CD4-positive, CD25-positive, alpha-beta regulatory T cell (primary cell): ENCODE results near the gene RNF220. TPM values are rescaled to one million over a fixed set of nuclear protein-coding genes. Genes with fewer than 3 reads are reported as not detected.

ENCODE experiments used
- ATAC-seq, 2 donors: fragments of 150-1000 bp; cut with Tn5 transposase; one replicate each; pipeline ENCODE4 v1.10.0; 2021; ENCODE audit warnings: low read depth in 2 of 2, moderate number of reproducible peaks in 2 of 2, moderate library complexity in 1 of 2
- DNase-seq, 3 donors: peaks; one replicate each; pipeline versions ENCODE4 v3.0.0 to v3.0.0-alpha.2; 2012 to 2022; ENCODE audit warnings: mixed read lengths in 1 of 3
- H3K27ac ChIP-seq: one replicate; pipeline ENCODE4 v1.7.0; 2013; ENCODE audit warnings: mild to moderate bottlenecking, low read length; ENCODE audit not compliant: insufficient read depth, poor library complexity, severe bottlenecking
- H3K27me3 ChIP-seq: one replicate; pipeline ENCODE4 v1.7.0; 2013; ENCODE audit warnings: low read length; ENCODE audit not compliant: control insufficient read depth, insufficient read depth
- H3K36me3 ChIP-seq: one replicate; pipeline ENCODE4 v1.7.0; 2013; ENCODE audit warnings: mild to moderate bottlenecking, low read length, moderate library complexity; ENCODE audit not compliant: control insufficient read depth, insufficient read depth
- H3K4me1 ChIP-seq: 2 replicates; pipeline ENCODE4 v1.7.0; 2013; ENCODE audit warnings: mild to moderate bottlenecking, low read length; ENCODE audit not compliant: insufficient read depth, control insufficient read depth, poor library complexity, severe bottlenecking
- H3K4me3 ChIP-seq: one replicate; pipeline ENCODE4 v1.7.0; 2013; ENCODE audit warnings: low read depth, mild to moderate bottlenecking, low read length, moderate library complexity
- H3K9me3 ChIP-seq, 2 experiments: 1 replicate in 1 of 2; 2 replicates in 1 of 2; pipeline ENCODE4 v1.7.0; 2013; ENCODE audit warnings: low read length in 2 of 2, mild to moderate bottlenecking in 1 of 2, moderate library complexity in 1 of 2; ENCODE audit not compliant: control insufficient read depth in 2 of 2
- H3K27ac Mint-ChIP-seq, 3 donors: one replicate each; pipeline ENCODE4 v1.8.0; 2020 to 2022; ENCODE audit warnings: mild to moderate bottlenecking in 3 of 3, mixed read lengths in 3 of 3, moderate library complexity in 2 of 3
- H3K27me3 Mint-ChIP-seq: one replicate; pipeline ENCODE4 v1.8.0; 2022; ENCODE audit warnings: mild to moderate bottlenecking, mixed read lengths
- H3K36me3 Mint-ChIP-seq: one replicate; pipeline ENCODE4 v1.8.0; 2020; ENCODE audit warnings: mixed read lengths
- H3K4me1 Mint-ChIP-seq, 4 donors: one replicate each; pipeline ENCODE4 v1.8.0; 2020 to 2022; ENCODE audit warnings: mixed read lengths in 4 of 4, mild to moderate bottlenecking in 1 of 4
- H3K4me3 Mint-ChIP-seq, 4 donors: one replicate each; pipeline ENCODE4 v1.8.0; 2020 to 2022; ENCODE audit warnings: mild to moderate bottlenecking in 4 of 4, mixed read lengths in 4 of 4, moderate library complexity in 3 of 4
- H3K9me3 Mint-ChIP-seq, 7 donors: one replicate each; pipeline ENCODE4 v1.8.0; 2020 to 2022; ENCODE audit warnings: mixed read lengths in 7 of 7, mild to moderate bottlenecking in 3 of 7, moderate library complexity in 2 of 7
- polyA plus RNA-seq, 4 donors: library from polyadenylated mRNA; unstranded; fragments of 300-500 nt; fragmentation: Illumina TruSeq; gene quantifications; one replicate each; pipeline ENCODE4 v1.2.3, GENCODE V29; 2021
- total RNA-seq: library from RNA; stranded (reverse); gene quantifications from one replicate; pipeline ENCODE4 v1.2.3, GENCODE V29; 2022

RNF220 gene
- total and polyA plus RNA-seq, 5 donors from 2014 or later = 73.2 to 94.8 (median 83.1) TPM

- H3K4me1 ChIP-seq = peaks cover 14% of the 10 kb centered on the region
- no peaks in the 10 kb centered on the region for H3K36me3 ChIP-seq
- H3K36me3 Mint-ChIP-seq = no peaks in the 10 kb centered on the region
- peaks cover 67% of the 10 kb centered on the region for H3K27me3 ChIP-seq
- H3K27ac Mint-ChIP-seq = no peak overlapping the region
- no peak overlapping the region for H3K27ac ChIP-seq
- no peak overlapping the region for H3K4me3 ChIP-seq
- H3K4me3 Mint-ChIP-seq = peak overlapping the region in 1 of 4 donors; percentile 5
- H3K4me1 Mint-ChIP-seq = peaks cover 0 to 8% (median 0%) of the 10 kb centered on the region in 4 donors
- no peak for ATAC-seq
- no peaks in the 10 kb centered on the region for H3K9me3 ChIP-seq
- H3K9me3 Mint-ChIP-seq = peaks cover 0 to 4% (median 0%) of the 10 kb centered on the region in 7 donors
- no peak for DNase-seq
- H3K27me3 Mint-ChIP-seq = peaks cover 53% of the 10 kb centered on the region
Measured at GRCh38 chr1:44417351-44418021, 12.4 kb downstream of the RNF220 start.

GRCh38 chr1:44418022-44418673 lies 13.1 kb downstream of the RNF220 start:
- no peaks in the 10 kb centered on the region for H3K36me3 Mint-ChIP-seq
- Histone ChIP-seq H3K4me1 (peaks cover 14% of the 10 kb centered on the region), H3K4me3 (no peak overlapping the region), H3K36me3 (no peaks in the 10 kb centered on the region), H3K27ac (no peak overlapping the region), H3K27me3 (peaks cover 68% of the 10 kb centered on the region), H3K9me3 (no peaks in the 10 kb centered on the region)
- H3K4me1 Mint-ChIP-seq = peaks cover 0 to 8% (median 0%) of the 10 kb centered on the region in 4 donors
- H3K4me3 Mint-ChIP-seq = peak overlapping the region in 1 of 4 donors; percentile 52
- peaks cover 0 to 4% (median 0%) of the 10 kb centered on the region in 7 donors for H3K9me3 Mint-ChIP-seq
- no peak for ATAC-seq
- H3K27me3 Mint-ChIP-seq = peaks cover 59% of the 10 kb centered on the region
- DNase-seq = no peak
- H3K27ac Mint-ChIP-seq = no peak overlapping the region

DNA sequence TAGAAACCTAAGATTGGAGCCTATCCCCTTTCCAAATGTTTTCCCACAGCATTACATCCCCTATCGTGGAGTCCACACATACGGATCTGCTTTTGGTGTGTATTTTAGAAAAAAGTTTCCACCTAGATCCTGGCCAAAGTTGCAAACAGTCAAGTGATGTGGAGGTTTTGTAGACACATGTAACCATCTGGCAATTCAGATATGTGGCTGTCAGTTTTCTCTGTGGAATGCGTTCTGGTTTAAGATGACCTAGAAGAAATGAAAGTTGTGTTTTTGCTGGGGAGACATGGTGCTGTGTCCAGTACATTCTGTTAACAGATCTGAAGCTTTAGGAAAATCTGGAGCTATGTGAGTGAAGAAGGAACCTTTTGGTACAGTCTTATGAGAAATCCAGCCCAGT lies 14.8 kb downstream of the RNF220 start:
- Histone ChIP-seq H3K27ac (no peak overlapping the region), H3K4me1 (peaks cover 14% of the 10 kb centered on the region), H3K27me3 (peaks cover 66% of the 10 kb centered on the region), H3K4me3 (no peak overlapping the region), H3K36me3 (no peaks in the 10 kb centered on the region), H3K9me3 (no peaks in the 10 kb centered on the region)
- DNase-seq (no peak), ATAC-seq (no peak)
- Mint-ChIP-seq H3K4me3 (no peak overlapping the region), H3K27me3 (peaks cover 74% of the 10 kb centered on the region), H3K9me3 (peaks cover 0 to 4% (median 0%) of the 10 kb centered on the region in 7 donors), H3K4me1 (peaks cover 0 to 12% (median 1%) of the 10 kb centered on the region in 4 donors), H3K36me3 (no peaks in the 10 kb centered on the region), H3K27ac (no peak overlapping the region)

- peaks cover 0 to 4% (median 0%) of the 10 kb centered on the region in 7 donors for H3K9me3 Mint-ChIP-seq
- H3K27ac Mint-ChIP-seq = no peak overlapping the region
- H3K36me3 Mint-ChIP-seq = no peaks in the 10 kb centered on the region
- peaks cover 0 to 12% (median 1%) of the 10 kb centered on the region in 4 donors for H3K4me1 Mint-ChIP-seq
- peaks cover 14% of the 10 kb centered on the region for H3K4me1 ChIP-seq
- ATAC-seq = no peak
- H3K36me3 ChIP-seq = no peaks in the 10 kb centered on the region
- H3K27me3 Mint-ChIP-seq = peaks cover 80% of the 10 kb centered on the region
- peaks cover 71% of the 10 kb centered on the region for H3K27me3 ChIP-seq
- H3K4me3 ChIP-seq = no peak overlapping the region
- no peak for DNase-seq
- H3K27ac ChIP-seq = no peak overlapping the region
- H3K4me3 Mint-ChIP-seq = no peak overlapping the region
- no peaks in the 10 kb centered on the region for H3K9me3 ChIP-seq
Measured at GRCh38 chr1:44420535-44420934, 15.5 kb downstream of the RNF220 start.

DNA sequence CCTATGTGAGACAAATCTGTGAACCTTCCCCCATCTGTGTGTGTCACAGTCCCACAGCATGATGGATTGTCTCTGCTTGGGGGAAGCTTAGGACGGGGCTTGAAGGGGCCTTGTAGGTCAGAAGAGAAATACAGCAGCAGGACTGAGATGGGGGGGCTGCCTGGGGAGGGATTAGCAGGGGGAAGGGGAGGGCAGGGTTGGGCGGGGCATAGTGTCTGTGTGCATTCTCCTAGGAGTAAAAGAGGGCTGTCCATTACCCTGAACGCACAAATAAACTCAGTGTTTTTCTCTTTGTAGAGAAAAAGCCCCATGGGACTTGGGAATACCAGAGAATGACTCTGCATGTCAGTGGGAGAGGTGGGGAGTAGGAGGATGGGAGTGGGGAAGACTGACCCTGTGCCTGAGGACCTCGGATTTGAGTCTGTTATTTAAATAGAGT lies 16.4 kb downstream of the RNF220 start:
- H3K4me1 Mint-ChIP-seq = peaks cover 0 to 12% (median 1%) of the 10 kb centered on the region in 4 donors
- DNase-seq = no peak
- H3K4me3 Mint-ChIP-seq = no peak overlapping the region

DNA sequence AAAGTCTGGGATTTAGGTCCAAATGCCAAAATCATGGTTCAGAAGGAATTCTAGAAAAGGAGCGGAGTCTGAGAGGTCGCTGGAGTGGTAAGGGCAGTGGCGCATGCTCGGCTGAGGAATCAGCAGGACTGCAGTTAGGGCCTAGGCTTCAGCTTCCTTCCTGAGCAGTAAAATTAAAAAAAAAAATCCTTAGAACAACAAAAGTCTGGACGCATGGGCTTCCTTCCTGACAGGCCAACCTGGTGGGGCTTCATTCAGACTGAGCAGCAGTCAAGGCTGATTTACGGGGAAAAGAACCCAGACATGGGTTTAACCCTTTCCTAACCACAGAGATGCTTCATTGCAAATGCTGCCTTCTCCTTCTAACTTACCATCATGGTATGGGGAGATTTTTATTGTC lies 17.1 kb downstream of the RNF220 start:
- no peak overlapping the region for H3K27ac ChIP-seq
- no peak overlapping the region for H3K4me3 Mint-ChIP-seq
- peaks cover 75% of the 10 kb centered on the region for H3K27me3 Mint-ChIP-seq
- no peaks in the 10 kb centered on the region for H3K9me3 ChIP-seq
- H3K27me3 ChIP-seq = peaks cover 63% of the 10 kb centered on the region
- H3K36me3 ChIP-seq = no peaks in the 10 kb centered on the region
- DNase-seq = no peak
- no peak for ATAC-seq
- H3K27ac Mint-ChIP-seq = no peak overlapping the region
- peaks cover 0 to 12% (median 1%) of the 10 kb centered on the region in 4 donors for H3K4me1 Mint-ChIP-seq
- H3K4me3 ChIP-seq = no peak overlapping the region
- H3K9me3 Mint-ChIP-seq = peaks cover 0 to 4% (median 0%) of the 10 kb centered on the region in 7 donors
- no peaks in the 10 kb centered on the region for H3K36me3 Mint-ChIP-seq
- peaks cover 13% of the 10 kb centered on the region for H3K4me1 ChIP-seq

More for the DNA sequence above, 16.4 kb downstream of the RNF220 start:
- Mint-ChIP-seq H3K27ac (no peak overlapping the region), H3K36me3 (no peaks in the 10 kb centered on the region), H3K9me3 (peaks cover 0 to 4% (median 0%) of the 10 kb centered on the region in 7 donors), H3K27me3 (peaks cover 77% of the 10 kb centered on the region)
- Histone ChIP-seq H3K27ac (no peak overlapping the region), H3K4me3 (no peak overlapping the region), H3K9me3 (no peaks in the 10 kb centered on the region), H3K4me1 (peaks cover 14% of the 10 kb centered on the region), H3K27me3 (peaks cover 62% of the 10 kb centered on the region), H3K36me3 (no peaks in the 10 kb centered on the region)
- ATAC-seq = no peak

DNA sequence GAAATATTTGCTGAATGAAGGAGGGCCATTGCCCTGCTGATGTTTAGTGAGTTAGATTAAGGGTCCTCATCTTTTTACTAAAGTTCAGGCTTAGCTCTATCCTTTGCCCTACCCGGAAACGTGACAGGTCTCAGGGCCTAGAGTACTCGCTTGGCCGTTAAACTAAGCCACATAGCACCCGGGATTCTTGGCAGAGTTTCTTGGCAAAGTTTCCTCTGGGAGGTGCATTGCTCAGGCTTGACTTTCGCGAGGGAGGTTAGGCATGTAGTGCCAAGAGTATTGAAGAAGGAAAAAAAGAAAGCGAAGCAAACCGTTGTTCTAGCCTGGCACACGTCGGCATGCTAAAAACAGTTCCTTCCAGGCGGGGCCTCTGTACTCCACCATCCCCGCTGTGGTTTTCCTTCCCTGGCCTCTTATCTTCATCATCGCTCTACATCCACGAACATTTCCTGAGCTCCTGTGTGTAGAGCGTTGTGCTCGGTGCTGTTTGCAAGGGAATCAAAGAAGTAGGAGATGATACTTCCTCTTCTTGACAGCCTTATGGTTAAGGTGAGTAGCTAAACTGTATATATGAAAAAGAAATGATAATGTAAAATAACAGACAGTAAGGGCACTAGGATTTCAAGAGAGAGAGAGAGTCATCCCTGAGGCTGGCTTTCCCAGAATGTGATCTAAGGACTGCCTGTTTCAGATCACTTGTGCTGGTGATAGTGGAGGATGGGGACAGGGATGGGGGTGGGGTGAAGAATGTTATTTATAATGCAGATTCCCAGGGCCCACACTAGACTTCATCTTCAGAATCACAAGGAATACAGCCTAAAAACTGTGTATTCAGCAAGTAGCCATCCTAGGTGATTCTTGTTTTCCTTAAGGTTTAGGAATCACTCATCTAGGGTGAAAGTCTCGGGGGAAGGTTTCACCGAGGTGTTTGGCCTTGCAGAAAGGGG lies 18.8 kb downstream of the RNF220 start:
- Histone ChIP-seq H3K36me3 (no peaks in the 10 kb centered on the region), H3K27me3 (peaks cover 71% of the 10 kb centered on the region), H3K4me3 (no peak overlapping the region), H3K4me1 (no peaks in the 10 kb centered on the region), H3K27ac (no peak overlapping the region), H3K9me3 (no peaks in the 10 kb centered on the region)
- DNase-seq = no peak
- H3K9me3 Mint-ChIP-seq = peaks cover 0 to 4% (median 0%) of the 10 kb centered on the region in 7 donors
- H3K4me3 Mint-ChIP-seq = no peak overlapping the region
- H3K36me3 Mint-ChIP-seq = no peaks in the 10 kb centered on the region
- H3K27ac Mint-ChIP-seq = no peak overlapping the region
- peaks cover 0 to 4% (median 1%) of the 10 kb centered on the region in 4 donors for H3K4me1 Mint-ChIP-seq
- no peak for ATAC-seq
- H3K27me3 Mint-ChIP-seq = peaks cover 83% of the 10 kb centered on the region
